Kidney (tissue), 14 donors: ENCODE data around the gene DLG2. TPM values are rescaled to one million over a fixed set of nuclear protein-coding genes. Genes with fewer than 3 reads are reported as not detected.

ENCODE experiments used
- DNase-seq, 5 donors: peaks; one replicate each; pipeline ENCODE4 v3.0.0-alpha.2; 2013 to 2020
- FAIRE-seq: peaks from 2 replicates; lab custom pipeline; 2012; peaks lifted over from hg19 to GRCh38; lab: Jason Lieb, UNC
- H3K27ac ChIP-seq, 2 donors: one replicate each; pipeline ENCODE4 v1.7.0; 2013; ENCODE audit warnings: low read depth in 2 of 2, low read length in 2 of 2, inconsistent platforms in 1 of 2
- H3K27me3 ChIP-seq: one replicate; pipeline ENCODE4 v1.7.1; 2013; ENCODE audit warnings: low read length, inconsistent platforms; ENCODE audit not compliant: control insufficient read depth, insufficient read depth
- H3K36me3 ChIP-seq, 3 donors: one replicate each; pipeline versions ENCODE4 v1.7.0 to v1.7.1; 2013; ENCODE audit warnings: low read length in 3 of 3, control low read depth in 1 of 3, inconsistent platforms in 1 of 3; ENCODE audit not compliant: insufficient read depth in 3 of 3, control insufficient read depth in 2 of 3
- H3K4me1 ChIP-seq, 3 donors: one replicate each; pipeline versions ENCODE4 v1.7.0 to v1.7.1; 2013; ENCODE audit warnings: low read length in 3 of 3, inconsistent platforms in 1 of 3, low read depth in 1 of 3; ENCODE audit not compliant: control insufficient read depth in 2 of 3, insufficient read depth in 2 of 3
- H3K4me3 ChIP-seq, 3 donors: one replicate each; pipeline versions ENCODE4 v1.7.0 to v1.8.1; 2013; ENCODE audit warnings: low read length in 3 of 3, control low read depth in 1 of 3, inconsistent platforms in 1 of 3
- H3K9ac ChIP-seq, 3 donors: one replicate each; pipeline versions ENCODE4 v1.7.0 to v1.7.1; 2013; ENCODE audit warnings: low read length in 3 of 3, control low read depth in 1 of 3, inconsistent platforms in 1 of 3
- H3K9me3 ChIP-seq, 3 donors: one replicate each; pipeline versions ENCODE4 v1.7.0 to v1.7.1; 2013; ENCODE audit warnings: low read length in 3 of 3, control low read depth in 1 of 3, inconsistent platforms in 1 of 3; ENCODE audit not compliant: control insufficient read depth in 2 of 3, insufficient read depth in 1 of 3
- CTCF ChIP-seq: IDR thresholded peaks from 3 replicates; pipeline ENCODE4 v1.5.1; 2012; ENCODE audit warnings: mild to moderate bottlenecking, moderate library complexity, borderline replicate concordance; ENCODE audit not compliant: insufficient read depth; ENCODE audit errors: extremely low read depth
- intact Hi-C: fragments of 100-400 bp; cut with DNase I; formaldehyde crosslinking; loops from one replicate; pipeline ENCODE4 v1.11.1; 2022
- polyA plus RNA-seq: library from polyadenylated mRNA; stranded (reverse); fragments of 350-450 nt; fragmentation: Illumina TruSeq; extraction: RNeasy Lipid Tissue Mini Kit (QIAGEN cat#74804); gene quantifications from one replicate; pipeline ENCODE4 v1.2.3, GENCODE V29; 2014; ENCODE audit warnings: low read depth, low replicate concordance; ENCODE audit not compliant: insufficient read depth
- total RNA-seq: library from RNA; stranded (reverse); fragmentation: NEBNext Ultra II Directional; extraction: Animal tissue kit (Norgen Biotek cat#: 25700); gene quantifications from one replicate; pipeline ENCODE4 v1.2.1, GENCODE V29; 2021
- donor health status: control.
- donor health status: control.
- donor health status: control.
- donor health status: control.
- donor health status: control.
- donor health status: DM: yes; HTN: yes; CAD: no.
- donor health status: Normal renal cell carcinoma (clear cell type).

The DLG2 gene
- total and polyA plus RNA-seq, 2 donors from 2014 or later: 2.9 to 7.2 TPM

GRCh38 chr11:83467837-83468236 is 2159.3 kb downstream of the DLG2 start:
- Histone ChIP-seq H3K27ac (no peak overlapping the region), H3K27me3 (no peaks in the 10 kb centered on the region), H3K9me3 (no peaks in the 10 kb centered on the region), H3K4me3 (no peak overlapping the region), H3K9ac (no peak overlapping the region), H3K36me3 (no peaks in the 10 kb centered on the region), H3K4me1 (peaks cover 0 to 2% (median 0%) of the 10 kb centered on the region in 3 donors)
- intact Hi-C loops: no loop called here
- DNase-seq: no peak
- FAIRE-seq: no peak
- no peak for TF ChIP-seq CTCF

GRCh38 chr11:83464160-83464944 is 2162.8 kb downstream of the DLG2 start:
- Histone ChIP-seq H3K27me3 (no peaks in the 10 kb centered on the region), H3K4me3 (no peak overlapping the region), H3K4me1 (no peaks in the 10 kb centered on the region), H3K36me3 (no peaks in the 10 kb centered on the region), H3K9ac (no peak overlapping the region), H3K27ac (no peak overlapping the region), H3K9me3 (no peaks in the 10 kb centered on the region)
- no peak for DNase-seq
- intact Hi-C loops: no loop called here
- FAIRE-seq: no peak
- no peak for TF ChIP-seq CTCF

GRCh38 chr11:83459798-83460197 is 2167.3 kb downstream of the DLG2 start:
- no peak for FAIRE-seq

More at GRCh38 chr11:83459798-83460197, 2167.3 kb downstream of the DLG2 start:
- H3K27me3 ChIP-seq: no peaks in the 10 kb centered on the region
- no peak for DNase-seq
- H3K9me3 ChIP-seq: no peaks in the 10 kb centered on the region
- H3K36me3 ChIP-seq: no peaks in the 10 kb centered on the region
- H3K4me1 ChIP-seq: no peaks in the 10 kb centered on the region
- no peak for TF ChIP-seq CTCF
- intact Hi-C loops: no loop called here
- no peak overlapping the region for H3K27ac ChIP-seq
- no peak overlapping the region for H3K9ac ChIP-seq
- H3K4me3 ChIP-seq: no peak overlapping the region
